HG02885 (cell line): ENCODE measurements around the gene BANF1.
A peak's percentile ranks its signal among the peaks of the same experiment; 100 is the strongest.
"Not testable (repeated sequence)": the region's sequence is repeated elsewhere in the genome, so short reads cannot be mapped to it uniquely, and the experiment has no call there.

Experiments used
- ATAC-seq: cut with Tn5 transposase; IDR thresholded peaks from one replicate; pipeline ENCODE4 v1.9.1; 2021; ENCODE audit warnings: mild to moderate bottlenecking; ENCODE audit not compliant: unreplicated experiment, poor library complexity

Gene BANF1

GRCh38 chr11:66008468-66009101 lies 6.3 kb downstream of the BANF1 start:
- ATAC-seq = no peak

GRCh38 chr11:66010036-66010435 lies 7.7 kb downstream of the BANF1 start:
- ATAC-seq = not testable (repeated sequence)

- no peak for ATAC-seq
These were observed 9.0 kb downstream of the BANF1 start for GRCh38 chr11:66011239-66011784.

- ATAC-seq = no peak
These were observed 9.5 kb downstream of the BANF1 start, which contains the start of gene CST6 for GRCh38 chr11:66011785-66012303. TSS of gene CST6 (plus strand) at chr11:66012008. CDS start at chr11:66012045, 37 bp downstream.

GRCh38 chr11:66012371-66012945 lies 10.2 kb downstream of the BANF1 start:
- no peak for ATAC-seq

GRCh38 chr11:66012946-66013761 lies 10.9 kb downstream of the BANF1 start:
- no peak for ATAC-seq

GRCh38 chr11:66013762-66014100 lies 11.4 kb downstream of the BANF1 start:
- no peak for ATAC-seq

GRCh38 chr11:66014804-66015453 lies 12.6 kb downstream of the BANF1 start:
- ATAC-seq = no peak

GRCh38 chr11:66015454-66015881 lies 13.2 kb downstream of the BANF1 start:
- no peak for ATAC-seq

- ATAC-seq = no peak
These were observed 13.9 kb downstream of the BANF1 start for GRCh38 chr11:66015936-66016792.

GRCh38 chr11:66016793-66017177 lies 14.5 kb downstream of the BANF1 start:
- no peak for ATAC-seq

- ATAC-seq = no peak
These were observed 15.0 kb downstream of the BANF1 start for GRCh38 chr11:66017321-66017720.

GRCh38 chr11:66020212-66020611 lies 17.9 kb downstream of the BANF1 start:
- ATAC-seq = no peak

GRCh38 chr11:66020618-66021357 lies 18.5 kb downstream of the BANF1 start:
- no peak for ATAC-seq

- peak; percentile 46 for ATAC-seq
These were observed 20.3 kb downstream of the BANF1 start for GRCh38 chr11:66022401-66023185.

GRCh38 chr11:66023186-66023440 lies 20.8 kb downstream of the BANF1 start:
- not testable (repeated sequence) for ATAC-seq

GRCh38 chr11:66026017-66026529 lies 23.8 kb downstream of the BANF1 start, which contains the start of gene CATSPER1:
TSS of gene CATSPER1 (minus strand) at chr11:66026479. CDS start at chr11:66026379, 100 bp downstream.
- no peak for ATAC-seq
